NK-92 (cell line): Measurements from ENCODE around the gene ISG15.
"Not testable (repeated sequence)": the region's sequence is repeated elsewhere in the genome, so short reads cannot be mapped to it uniquely, and the experiment has no call there.

Source experiments
- DNase-seq: peaks from one replicate; lab custom pipeline; 2025; ENCODE audit not compliant: unreplicated experiment; lab: John Stamatoyannopoulos, UW

ISG15 gene

GRCh38 chr1:994546-994945 is 18.8 kb upstream of the ISG15 start:
- not testable (repeated sequence) for DNase-seq

GRCh38 chr1:995665-996633 is 17.3 kb upstream of the ISG15 start:
- DNase-seq, result no peak

GRCh38 chr1:996851-997712 is 16.2 kb upstream of the ISG15 start:
- DNase-seq, result no peak

- DNase-seq, result no peak
Observed at GRCh38 chr1:997713-997992, 15.6 kb upstream of the ISG15 start.

GRCh38 chr1:997993-998744 is 15.1 kb upstream of the ISG15 start:
- DNase-seq, result no peak

- DNase-seq, result no peak
Observed at GRCh38 chr1:998745-998994, 14.6 kb upstream of the ISG15 start.

GRCh38 chr1:998995-999724 is 14.1 kb upstream of the ISG15 start:
- no peak for DNase-seq

- DNase-seq, result no peak
Observed at GRCh38 chr1:999725-1000356, 13.5 kb upstream of the ISG15 start, which contains the start of gene HES4. Gene HES4, minus strand, starts transcription at chr1:1000097. Its CDS starts 124 bp downstream, at chr1:999973.

GRCh38 chr1:1000357-1001056 is 12.8 kb upstream of the ISG15 start:
- no peak for DNase-seq

GRCh38 chr1:1001057-1001783 is 12.1 kb upstream of the ISG15 start:
- DNase-seq, result no peak

GRCh38 chr1:1003618-1004419 is 9.5 kb upstream of the ISG15 start:
- no peak for DNase-seq

- no peak for DNase-seq
Observed at GRCh38 chr1:1004420-1004779, 8.9 kb upstream of the ISG15 start.

- no peak for DNase-seq
Observed at GRCh38 chr1:1004780-1005697, 8.3 kb upstream of the ISG15 start.

- no peak for DNase-seq
Observed at GRCh38 chr1:1005774-1006304, 7.5 kb upstream of the ISG15 start.

GRCh38 chr1:1006305-1007159 is 6.8 kb upstream of the ISG15 start:
- no peak for DNase-seq

- DNase-seq, result not testable (repeated sequence)
Observed at GRCh38 chr1:1010131-1010530, 3.2 kb upstream of the ISG15 start.
